WTC11 (cell line): ENCODE measurements around the gene LILRA6.

ENCODE experiments used
- CREB1 ChIP-seq: sonication (generic); formaldehyde crosslinking; IDR thresholded peaks from 2 replicates; pipeline ENCODE4 v1.8.0; 2023; ENCODE audit warnings: mild to moderate bottlenecking, missing genetic modification reagents
- ESRRA ChIP-seq: sonication (generic); formaldehyde crosslinking; IDR thresholded peaks from 2 replicates; pipeline ENCODE4 v1.8.1; 2022; ENCODE audit warnings: mild to moderate bottlenecking, missing genetic modification reagents, borderline replicate concordance
- GRHL2 ChIP-seq: fragments of 250-450 bp; sonication (Bioruptor Pico); IDR thresholded peaks from 2 replicates; pipeline ENCODE4 v1.8.0; 2022; ENCODE audit warnings: mild to moderate bottlenecking, moderate library complexity; ENCODE audit not compliant: insufficient replicate concordance, severe bottlenecking
- NR1H2 ChIP-seq: sonication (generic); formaldehyde crosslinking; IDR thresholded peaks from 2 replicates; pipeline ENCODE4 v1.9.0; 2021; ENCODE audit warnings: mild to moderate bottlenecking, moderate library complexity, missing genetic modification reagents
- RELA ChIP-seq: sonication (generic); formaldehyde crosslinking; IDR thresholded peaks from 2 replicates; pipeline ENCODE4 v1.8.1; 2022; ENCODE audit warnings: missing genetic modification reagents, mild to moderate bottlenecking, borderline replicate concordance
- RORB ChIP-seq: fragments of 250-450 bp; sonication (Bioruptor Pico); IDR thresholded peaks from 2 replicates; pipeline ENCODE4 v1.9.0; 2021; ENCODE audit warnings: mild to moderate bottlenecking
- SMAD3 ChIP-seq: sonication (generic); formaldehyde crosslinking; IDR thresholded peaks from 2 replicates; pipeline ENCODE4 v1.8.0; 2022; ENCODE audit warnings: missing genetic modification reagents, mild to moderate bottlenecking, borderline replicate concordance
- TF ChIP-seq, protein P1 (sequence below): sonication (generic); formaldehyde crosslinking; IDR thresholded peaks from 2 replicates; pipeline ENCODE4 v1.8.1; 2022; ENCODE audit warnings: mild to moderate bottlenecking, missing genetic modification reagents, moderate library complexity, borderline replicate concordance
- TF ChIP-seq, protein P2 (sequence below): fragments of 200-600 bp; IDR thresholded peaks from 2 replicates; pipeline ENCODE4 v1.8.0; 2022; ENCODE audit warnings: antibody characterized with exemption
- TF ChIP-seq, protein P3 (sequence below): sonication (generic); formaldehyde crosslinking; IDR thresholded peaks from 2 replicates; pipeline ENCODE4 v1.8.1; 2023; ENCODE audit warnings: mild to moderate bottlenecking, missing genetic modification reagents, moderate library complexity
- TF ChIP-seq, protein P4 (sequence below): sonication (generic); formaldehyde crosslinking; IDR thresholded peaks from 2 replicates; pipeline ENCODE4 v1.8.0; 2022; ENCODE audit warnings: missing genetic modification reagents
- TF ChIP-seq, protein P5 (sequence below): sonication (generic); formaldehyde crosslinking; IDR thresholded peaks from 2 replicates; pipeline ENCODE4 v1.8.0; 2022; ENCODE audit warnings: mild to moderate bottlenecking, missing genetic modification reagents
- TF ChIP-seq, protein P6 (sequence below): sonication (generic); formaldehyde crosslinking; IDR thresholded peaks from 2 replicates; pipeline ENCODE4 v1.8.1; 2023; ENCODE audit warnings: mild to moderate bottlenecking, moderate library complexity, missing genetic modification reagents
- TF ChIP-seq, protein P7 (sequence below): sonication (generic); formaldehyde crosslinking; IDR thresholded peaks from 2 replicates; pipeline ENCODE4 v1.8.1; 2022; ENCODE audit warnings: low read depth, missing genetic modification reagents, borderline replicate concordance

DNA sequence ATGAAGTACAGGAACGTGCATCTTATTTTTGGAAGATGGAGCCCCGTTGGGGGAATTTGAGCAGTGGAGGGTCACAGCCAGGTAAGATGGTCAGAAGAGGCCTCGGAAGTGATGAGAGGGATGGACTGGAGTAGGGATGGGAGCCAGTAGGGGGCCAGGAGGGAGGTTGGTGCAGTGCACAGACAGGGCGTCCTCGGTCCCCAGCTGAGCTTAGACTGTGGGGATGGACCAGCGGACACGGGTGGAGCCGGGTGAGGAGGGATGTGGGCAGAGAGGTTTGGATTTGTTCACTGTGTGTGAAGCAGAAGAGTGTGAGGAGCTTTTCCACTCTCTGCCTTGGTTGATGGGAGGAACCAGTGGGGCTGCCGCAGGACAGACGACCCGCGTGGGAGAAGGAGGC lies 31.4 kb downstream of the LILRA6 start:
- TF ChIP-seq, protein P1, sequence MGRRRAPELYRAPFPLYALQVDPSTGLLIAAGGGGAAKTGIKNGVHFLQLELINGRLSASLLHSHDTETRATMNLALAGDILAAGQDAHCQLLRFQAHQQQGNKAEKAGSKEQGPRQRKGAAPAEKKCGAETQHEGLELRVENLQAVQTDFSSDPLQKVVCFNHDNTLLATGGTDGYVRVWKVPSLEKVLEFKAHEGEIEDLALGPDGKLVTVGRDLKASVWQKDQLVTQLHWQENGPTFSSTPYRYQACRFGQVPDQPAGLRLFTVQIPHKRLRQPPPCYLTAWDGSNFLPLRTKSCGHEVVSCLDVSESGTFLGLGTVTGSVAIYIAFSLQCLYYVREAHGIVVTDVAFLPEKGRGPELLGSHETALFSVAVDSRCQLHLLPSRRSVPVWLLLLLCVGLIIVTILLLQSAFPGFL (CRISPR knock-in tag): no peak
- TF ChIP-seq NR1H2 (no peak), ESRRA (CRISPR knock-in tag) (no peak), RORB (no peak), SMAD3 (no peak), GRHL2 (no peak), RELA (CRISPR knock-in tag) (no peak), CREB1 (CRISPR knock-in tag) (no peak)
- TF ChIP-seq, protein P2, sequence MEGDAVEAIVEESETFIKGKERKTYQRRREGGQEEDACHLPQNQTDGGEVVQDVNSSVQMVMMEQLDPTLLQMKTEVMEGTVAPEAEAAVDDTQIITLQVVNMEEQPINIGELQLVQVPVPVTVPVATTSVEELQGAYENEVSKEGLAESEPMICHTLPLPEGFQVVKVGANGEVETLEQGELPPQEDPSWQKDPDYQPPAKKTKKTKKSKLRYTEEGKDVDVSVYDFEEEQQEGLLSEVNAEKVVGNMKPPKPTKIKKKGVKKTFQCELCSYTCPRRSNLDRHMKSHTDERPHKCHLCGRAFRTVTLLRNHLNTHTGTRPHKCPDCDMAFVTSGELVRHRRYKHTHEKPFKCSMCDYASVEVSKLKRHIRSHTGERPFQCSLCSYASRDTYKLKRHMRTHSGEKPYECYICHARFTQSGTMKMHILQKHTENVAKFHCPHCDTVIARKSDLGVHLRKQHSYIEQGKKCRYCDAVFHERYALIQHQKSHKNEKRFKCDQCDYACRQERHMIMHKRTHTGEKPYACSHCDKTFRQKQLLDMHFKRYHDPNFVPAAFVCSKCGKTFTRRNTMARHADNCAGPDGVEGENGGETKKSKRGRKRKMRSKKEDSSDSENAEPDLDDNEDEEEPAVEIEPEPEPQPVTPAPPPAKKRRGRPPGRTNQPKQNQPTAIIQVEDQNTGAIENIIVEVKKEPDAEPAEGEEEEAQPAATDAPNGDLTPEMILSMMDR: no peak
- TF ChIP-seq, protein P3, sequence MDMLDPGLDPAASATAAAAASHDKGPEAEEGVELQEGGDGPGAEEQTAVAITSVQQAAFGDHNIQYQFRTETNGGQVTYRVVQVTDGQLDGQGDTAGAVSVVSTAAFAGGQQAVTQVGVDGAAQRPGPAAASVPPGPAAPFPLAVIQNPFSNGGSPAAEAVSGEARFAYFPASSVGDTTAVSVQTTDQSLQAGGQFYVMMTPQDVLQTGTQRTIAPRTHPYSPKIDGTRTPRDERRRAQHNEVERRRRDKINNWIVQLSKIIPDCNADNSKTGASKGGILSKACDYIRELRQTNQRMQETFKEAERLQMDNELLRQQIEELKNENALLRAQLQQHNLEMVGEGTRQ: no peak
- TF ChIP-seq, protein P4, sequence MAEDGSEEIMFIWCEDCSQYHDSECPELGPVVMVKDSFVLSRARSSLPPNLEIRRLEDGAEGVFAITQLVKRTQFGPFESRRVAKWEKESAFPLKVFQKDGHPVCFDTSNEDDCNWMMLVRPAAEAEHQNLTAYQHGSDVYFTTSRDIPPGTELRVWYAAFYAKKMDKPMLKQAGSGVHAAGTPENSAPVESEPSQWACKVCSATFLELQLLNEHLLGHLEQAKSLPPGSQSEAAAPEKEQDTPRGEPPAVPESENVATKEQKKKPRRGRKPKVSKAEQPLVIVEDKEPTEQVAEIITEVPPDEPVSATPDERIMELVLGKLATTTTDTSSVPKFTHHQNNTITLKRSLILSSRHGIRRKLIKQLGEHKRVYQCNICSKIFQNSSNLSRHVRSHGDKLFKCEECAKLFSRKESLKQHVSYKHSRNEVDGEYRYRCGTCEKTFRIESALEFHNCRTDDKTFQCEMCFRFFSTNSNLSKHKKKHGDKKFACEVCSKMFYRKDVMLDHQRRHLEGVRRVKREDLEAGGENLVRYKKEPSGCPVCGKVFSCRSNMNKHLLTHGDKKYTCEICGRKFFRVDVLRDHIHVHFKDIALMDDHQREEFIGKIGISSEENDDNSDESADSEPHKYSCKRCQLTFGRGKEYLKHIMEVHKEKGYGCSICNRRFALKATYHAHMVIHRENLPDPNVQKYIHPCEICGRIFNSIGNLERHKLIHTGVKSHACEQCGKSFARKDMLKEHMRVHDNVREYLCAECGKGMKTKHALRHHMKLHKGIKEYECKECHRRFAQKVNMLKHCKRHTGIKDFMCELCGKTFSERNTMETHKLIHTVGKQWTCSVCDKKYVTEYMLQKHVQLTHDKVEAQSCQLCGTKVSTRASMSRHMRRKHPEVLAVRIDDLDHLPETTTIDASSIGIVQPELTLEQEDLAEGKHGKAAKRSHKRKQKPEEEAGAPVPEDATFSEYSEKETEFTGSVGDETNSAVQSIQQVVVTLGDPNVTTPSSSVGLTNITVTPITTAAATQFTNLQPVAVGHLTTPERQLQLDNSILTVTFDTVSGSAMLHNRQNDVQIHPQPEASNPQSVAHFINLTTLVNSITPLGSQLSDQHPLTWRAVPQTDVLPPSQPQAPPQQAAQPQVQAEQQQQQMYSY: no peak
- TF ChIP-seq, protein P5, sequence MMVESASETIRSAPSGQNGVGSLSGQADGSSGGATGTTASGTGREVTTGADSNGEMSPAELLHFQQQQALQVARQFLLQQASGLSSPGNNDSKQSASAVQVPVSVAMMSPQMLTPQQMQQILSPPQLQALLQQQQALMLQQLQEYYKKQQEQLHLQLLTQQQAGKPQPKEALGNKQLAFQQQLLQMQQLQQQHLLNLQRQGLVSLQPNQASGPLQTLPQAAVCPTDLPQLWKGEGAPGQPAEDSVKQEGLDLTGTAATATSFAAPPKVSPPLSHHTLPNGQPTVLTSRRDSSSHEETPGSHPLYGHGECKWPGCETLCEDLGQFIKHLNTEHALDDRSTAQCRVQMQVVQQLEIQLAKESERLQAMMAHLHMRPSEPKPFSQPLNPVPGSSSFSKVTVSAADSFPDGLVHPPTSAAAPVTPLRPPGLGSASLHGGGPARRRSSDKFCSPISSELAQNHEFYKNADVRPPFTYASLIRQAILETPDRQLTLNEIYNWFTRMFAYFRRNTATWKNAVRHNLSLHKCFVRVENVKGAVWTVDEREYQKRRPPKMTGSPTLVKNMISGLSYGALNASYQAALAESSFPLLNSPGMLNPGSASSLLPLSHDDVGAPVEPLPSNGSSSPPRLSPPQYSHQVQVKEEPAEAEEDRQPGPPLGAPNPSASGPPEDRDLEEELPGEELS (CRISPR knock-in tag): no peak
- TF ChIP-seq, protein P6, sequence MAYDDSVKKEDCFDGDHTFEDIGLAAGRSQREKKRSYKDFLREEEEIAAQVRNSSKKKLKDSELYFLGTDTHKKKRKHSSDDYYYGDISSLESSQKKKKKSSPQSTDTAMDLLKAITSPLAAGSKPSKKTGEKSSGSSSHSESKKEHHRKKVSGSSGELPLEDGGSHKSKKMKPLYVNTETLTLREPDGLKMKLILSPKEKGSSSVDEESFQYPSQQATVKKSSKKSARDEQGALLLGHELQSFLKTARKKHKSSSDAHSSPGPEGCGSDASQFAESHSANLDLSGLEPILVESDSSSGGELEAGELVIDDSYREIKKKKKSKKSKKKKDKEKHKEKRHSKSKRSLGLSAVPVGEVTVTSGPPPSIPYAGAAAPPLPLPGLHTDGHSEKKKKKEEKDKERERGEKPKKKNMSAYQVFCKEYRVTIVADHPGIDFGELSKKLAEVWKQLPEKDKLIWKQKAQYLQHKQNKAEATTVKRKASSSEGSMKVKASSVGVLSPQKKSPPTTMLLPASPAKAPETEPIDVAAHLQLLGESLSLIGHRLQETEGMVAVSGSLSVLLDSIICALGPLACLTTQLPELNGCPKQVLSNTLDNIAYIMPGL: no peak
- TF ChIP-seq, protein P7, sequence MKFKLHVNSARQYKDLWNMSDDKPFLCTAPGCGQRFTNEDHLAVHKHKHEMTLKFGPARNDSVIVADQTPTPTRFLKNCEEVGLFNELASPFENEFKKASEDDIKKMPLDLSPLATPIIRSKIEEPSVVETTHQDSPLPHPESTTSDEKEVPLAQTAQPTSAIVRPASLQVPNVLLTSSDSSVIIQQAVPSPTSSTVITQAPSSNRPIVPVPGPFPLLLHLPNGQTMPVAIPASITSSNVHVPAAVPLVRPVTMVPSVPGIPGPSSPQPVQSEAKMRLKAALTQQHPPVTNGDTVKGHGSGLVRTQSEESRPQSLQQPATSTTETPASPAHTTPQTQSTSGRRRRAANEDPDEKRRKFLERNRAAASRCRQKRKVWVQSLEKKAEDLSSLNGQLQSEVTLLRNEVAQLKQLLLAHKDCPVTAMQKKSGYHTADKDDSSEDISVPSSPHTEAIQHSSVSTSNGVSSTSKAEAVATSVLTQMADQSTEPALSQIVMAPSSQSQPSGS: no peak
